ENCODE results near the gene ARHGEF16. TPM values are rescaled to one million over a fixed set of nuclear protein-coding genes. Genes with fewer than 3 reads are reported as not detected.

Gene ARHGEF16
- polyA plus RNA-seq, 1 experiment: 0.04 TPM

DNA sequence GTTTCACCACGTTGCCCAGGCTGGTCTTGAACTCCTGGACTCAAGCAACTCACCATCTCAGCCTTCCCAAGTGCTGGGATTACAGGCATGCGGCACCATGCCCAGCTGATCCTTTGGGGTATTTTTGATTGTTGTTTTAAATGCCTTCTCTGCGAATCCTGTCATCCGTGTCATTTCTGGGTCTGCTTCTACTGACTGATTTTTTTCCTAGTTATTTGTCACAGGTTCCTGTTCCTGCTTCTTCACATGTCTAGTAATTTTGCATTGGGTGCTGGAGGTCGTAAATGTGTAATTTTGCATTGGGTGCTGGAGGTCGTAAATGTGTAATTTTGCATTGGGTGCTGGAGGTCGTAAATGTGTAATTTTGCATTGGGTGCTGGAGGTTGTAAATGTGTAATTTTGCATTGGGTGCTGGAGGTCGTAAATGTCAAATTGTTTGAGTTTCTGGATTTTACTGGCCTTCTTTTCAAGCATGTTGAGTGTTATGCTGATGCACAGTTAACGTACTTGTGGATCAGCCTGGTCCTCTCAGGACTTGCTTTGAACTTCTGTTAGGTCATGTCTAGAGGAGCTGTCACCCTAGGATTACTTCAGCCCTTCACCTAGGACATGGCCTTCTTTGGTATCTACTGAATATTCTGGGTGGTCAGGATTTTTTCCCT is 4.1 kb upstream of the ARHGEF16 start:
- CTCF ChIA-PET: interaction anchor here (0.7 to 4.9 kb wide), 5 partner anchors 22 to 171 kb away, joined by 3 to 72 read pairs (median 4); no protein-coding TSS in a partner anchor
- Histone ChIP-seq H3K4me3 (ENCODE audit: low read depth, low read length) (no peak overlapping the region), H3K36me3 (ENCODE audit: control insufficient read depth, insufficient read depth, low read length) (no peaks in the 10 kb centered on the region), H3K27me3 (ENCODE audit: control insufficient read depth, insufficient read depth, low read length) (peaks cover 5% of the 10 kb centered on the region)
- TF ChIP-seq CTCF (IDR thresholded peaks at IDR 0.05; ENCODE audit: insufficient read depth, low read depth, low read length): no peak
- DNase-seq (ENCODE audit: low read depth): no peak
- POLR2A ChIA-PET: no interaction called here

- Histone ChIP-seq H3K36me3 (ENCODE audit: control insufficient read depth, insufficient read depth, low read length) (no peaks in the 10 kb centered on the region), H3K27me3 (ENCODE audit: control insufficient read depth, insufficient read depth, low read length) (peaks cover 5% of the 10 kb centered on the region), H3K4me3 (ENCODE audit: low read depth, low read length) (no peak overlapping the region)
- ChIA-PET POLR2A (no interaction called here), CTCF (interaction anchor here (0.7 to 4.9 kb wide), 5 partner anchors 22 to 171 kb away, joined by 3 to 72 read pairs (median 4); no protein-coding TSS in a partner anchor)
- no peak for DNase-seq (ENCODE audit: low read depth)
- no peak for TF ChIP-seq CTCF (IDR thresholded peaks at IDR 0.05; ENCODE audit: insufficient read depth, low read depth, low read length)
Observed at GRCh38 chr1:3450983-3451382, 3.5 kb upstream of the ARHGEF16 start.

DNA sequence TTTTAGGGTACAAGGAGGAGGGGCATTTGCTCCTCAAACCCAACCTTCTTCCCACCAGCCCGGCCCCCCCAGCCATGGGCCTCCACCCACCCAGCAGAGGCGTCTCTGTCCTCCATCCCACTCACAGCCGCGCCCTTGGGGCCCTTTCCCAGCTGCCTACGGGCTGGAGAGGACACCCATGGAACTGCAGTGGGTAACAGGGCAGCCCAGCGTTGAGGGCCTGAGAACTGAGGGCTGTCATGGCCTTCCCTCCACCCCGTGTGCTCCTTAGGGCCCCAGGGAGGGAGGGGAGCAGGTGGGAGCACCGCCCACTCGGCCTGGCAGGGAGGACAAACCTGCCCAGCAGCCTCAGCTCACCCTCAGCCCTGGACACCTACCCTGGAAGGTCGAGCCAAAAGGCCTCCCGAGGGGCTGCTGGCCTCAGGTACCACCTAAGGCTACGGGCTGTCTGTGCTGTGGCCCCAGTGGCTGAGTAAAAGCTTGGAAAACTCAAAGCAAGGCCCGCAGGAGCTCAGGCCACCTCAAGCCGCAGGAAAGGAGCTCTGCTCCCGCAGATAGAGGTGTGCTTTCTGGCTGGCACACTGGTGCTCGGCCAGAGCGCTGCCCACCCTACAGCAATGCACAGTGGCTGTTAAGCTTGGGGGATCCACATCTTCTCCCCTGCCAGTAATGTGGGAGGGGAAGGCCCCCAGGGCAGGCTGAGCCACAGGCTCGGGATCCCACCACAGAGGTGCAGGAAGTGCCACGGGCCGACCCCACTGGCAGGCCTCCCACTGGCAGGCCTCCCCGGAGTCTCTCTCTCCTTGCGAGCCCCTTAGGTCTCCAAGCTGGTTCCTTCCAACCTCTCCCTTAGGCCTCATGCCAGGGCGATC is 2.2 kb upstream of the ARHGEF16 start:
- ChIA-PET POLR2A (interaction anchor here (0.6 kb wide), 1 partner anchor 281 kb away, joined by 3 read pairs; no protein-coding TSS in a partner anchor), CTCF (interaction anchor here (0.6 to 4.9 kb wide), 54 partner anchors 10 to 1056 kb away, joined by 3 to 147 read pairs (median 5); partner anchors contain the start of genes LRRC47, TPRG1L and WRAP73)
- H3K4me3 ChIP-seq (ENCODE audit: low read depth, low read length): no peak overlapping the region
- no peak for TF ChIP-seq CTCF (IDR thresholded peaks at IDR 0.05; ENCODE audit: insufficient read depth, low read depth, low read length)
- peaks cover 4% of the 10 kb centered on the region for H3K27me3 ChIP-seq (ENCODE audit: control insufficient read depth, insufficient read depth, low read length)
- no peaks in the 10 kb centered on the region for H3K36me3 ChIP-seq (ENCODE audit: control insufficient read depth, insufficient read depth, low read length)
- no peak for DNase-seq (ENCODE audit: low read depth)

- peaks cover 5% of the 10 kb centered on the region for H3K27me3 ChIP-seq (ENCODE audit: control insufficient read depth, insufficient read depth, low read length)
- H3K4me3 ChIP-seq (ENCODE audit: low read depth, low read length): no peak overlapping the region
- ChIA-PET POLR2A (interaction anchor here (0.6 kb wide), 1 partner anchor 281 kb away, joined by 3 read pairs; no protein-coding TSS in a partner anchor), CTCF (interaction anchor here (0.6 to 4.9 kb wide), 56 partner anchors 10 to 1057 kb away, joined by 3 to 147 read pairs (median 4); partner anchors contain the start of genes LRRC47, TPRG1L and WRAP73)
- no peak for TF ChIP-seq CTCF (IDR thresholded peaks at IDR 0.05; ENCODE audit: insufficient read depth, low read depth, low read length)
- DNase-seq (ENCODE audit: low read depth): no peak
- no peaks in the 10 kb centered on the region for H3K36me3 ChIP-seq (ENCODE audit: control insufficient read depth, insufficient read depth, low read length)
Observed at GRCh38 chr1:3452866-3453175, 1.6 kb upstream of the ARHGEF16 start.

All from BJ (cell line).